Nephron progenitor cell (in vitro differentiated cells): Measurements from ENCODE around the gene CCDC102A.
"Not testable (repeated sequence)": the region's sequence is repeated elsewhere in the genome, so short reads cannot be mapped to it uniquely, and the experiment has no call there.

ENCODE experiments used
- DNase-seq: peaks from one replicate; pipeline ENCODE4 v3.0.0; 2021
- H3K27ac Mint-ChIP-seq: 2 replicates; pipeline ENCODE4 v1.8.0; 2021; ENCODE audit warnings: mild to moderate bottlenecking, moderate library complexity, mixed read lengths
- H3K27me3 Mint-ChIP-seq: 2 replicates; pipeline ENCODE4 v1.8.0; 2021; ENCODE audit warnings: mild to moderate bottlenecking, low read depth, mixed read lengths; ENCODE audit not compliant: poor library complexity
- H3K36me3 Mint-ChIP-seq: 2 replicates; pipeline ENCODE4 v1.8.0; 2021; ENCODE audit warnings: low read depth, mixed read lengths
- H3K4me1 Mint-ChIP-seq: 2 replicates; pipeline ENCODE4 v1.8.0; 2021; ENCODE audit warnings: mixed read lengths
- H3K4me3 Mint-ChIP-seq: 2 replicates; pipeline ENCODE4 v1.8.0; 2021; ENCODE audit warnings: mild to moderate bottlenecking, moderate library complexity, mixed read lengths
- H3K9me3 Mint-ChIP-seq: 2 replicates; pipeline ENCODE4 v1.8.0; 2021; ENCODE audit warnings: mild to moderate bottlenecking, moderate library complexity, mixed read lengths
- TF ChIP-seq, protein P1 (sequence below): fragments of 200-600 bp; sonication (generic); IDR thresholded peaks from 2 replicates; pipeline ENCODE4 v1.5.0; 2021; ENCODE audit warnings: antibody characterized with exemption

CCDC102A gene

GRCh38 chr16:57551057-57551456 is 14.7 kb upstream of the CCDC102A start:
- Mint-ChIP-seq H3K4me3 (no peak overlapping the region), H3K4me1 (peaks cover 11% of the 10 kb centered on the region), H3K36me3 (no peaks in the 10 kb centered on the region), H3K9me3 (peaks cover 17% of the 10 kb centered on the region), H3K27me3 (no peaks in the 10 kb centered on the region), H3K27ac (no peak overlapping the region)
- TF ChIP-seq, protein P1, sequence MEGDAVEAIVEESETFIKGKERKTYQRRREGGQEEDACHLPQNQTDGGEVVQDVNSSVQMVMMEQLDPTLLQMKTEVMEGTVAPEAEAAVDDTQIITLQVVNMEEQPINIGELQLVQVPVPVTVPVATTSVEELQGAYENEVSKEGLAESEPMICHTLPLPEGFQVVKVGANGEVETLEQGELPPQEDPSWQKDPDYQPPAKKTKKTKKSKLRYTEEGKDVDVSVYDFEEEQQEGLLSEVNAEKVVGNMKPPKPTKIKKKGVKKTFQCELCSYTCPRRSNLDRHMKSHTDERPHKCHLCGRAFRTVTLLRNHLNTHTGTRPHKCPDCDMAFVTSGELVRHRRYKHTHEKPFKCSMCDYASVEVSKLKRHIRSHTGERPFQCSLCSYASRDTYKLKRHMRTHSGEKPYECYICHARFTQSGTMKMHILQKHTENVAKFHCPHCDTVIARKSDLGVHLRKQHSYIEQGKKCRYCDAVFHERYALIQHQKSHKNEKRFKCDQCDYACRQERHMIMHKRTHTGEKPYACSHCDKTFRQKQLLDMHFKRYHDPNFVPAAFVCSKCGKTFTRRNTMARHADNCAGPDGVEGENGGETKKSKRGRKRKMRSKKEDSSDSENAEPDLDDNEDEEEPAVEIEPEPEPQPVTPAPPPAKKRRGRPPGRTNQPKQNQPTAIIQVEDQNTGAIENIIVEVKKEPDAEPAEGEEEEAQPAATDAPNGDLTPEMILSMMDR: no peak
- DNase-seq: no peak

GRCh38 chr16:57549730-57550129 is 13.4 kb upstream of the CCDC102A start:
- Mint-ChIP-seq H3K27me3 (no peaks in the 10 kb centered on the region), H3K36me3 (no peaks in the 10 kb centered on the region), H3K4me1 (peaks cover 12% of the 10 kb centered on the region), H3K9me3 (peaks cover 12% of the 10 kb centered on the region), H3K27ac (no peak overlapping the region), H3K4me3 (no peak overlapping the region)
- no peak for DNase-seq
- TF ChIP-seq, protein P1: no peak

- peaks cover 12% of the 10 kb centered on the region for H3K9me3 Mint-ChIP-seq
- H3K4me1 Mint-ChIP-seq: peaks cover 21% of the 10 kb centered on the region
- no peak for DNase-seq
- TF ChIP-seq, protein P1: no peak
- H3K27me3 Mint-ChIP-seq: no peaks in the 10 kb centered on the region
- no peaks in the 10 kb centered on the region for H3K36me3 Mint-ChIP-seq
- no peak overlapping the region for H3K4me3 Mint-ChIP-seq
- H3K27ac Mint-ChIP-seq: no peak overlapping the region
Observed at GRCh38 chr16:57548408-57548807, 12.0 kb upstream of the CCDC102A start.

GRCh38 chr16:57547524-57547923 is 11.2 kb upstream of the CCDC102A start:
- not testable (repeated sequence) for H3K4me3 Mint-ChIP-seq, DNase-seq, H3K27me3 Mint-ChIP-seq, H3K27ac Mint-ChIP-seq, H3K36me3 Mint-ChIP-seq
- Mint-ChIP-seq H3K4me1 (peaks cover 21% of the 10 kb centered on the region), H3K9me3 (peaks cover 12% of the 10 kb centered on the region)

DNA sequence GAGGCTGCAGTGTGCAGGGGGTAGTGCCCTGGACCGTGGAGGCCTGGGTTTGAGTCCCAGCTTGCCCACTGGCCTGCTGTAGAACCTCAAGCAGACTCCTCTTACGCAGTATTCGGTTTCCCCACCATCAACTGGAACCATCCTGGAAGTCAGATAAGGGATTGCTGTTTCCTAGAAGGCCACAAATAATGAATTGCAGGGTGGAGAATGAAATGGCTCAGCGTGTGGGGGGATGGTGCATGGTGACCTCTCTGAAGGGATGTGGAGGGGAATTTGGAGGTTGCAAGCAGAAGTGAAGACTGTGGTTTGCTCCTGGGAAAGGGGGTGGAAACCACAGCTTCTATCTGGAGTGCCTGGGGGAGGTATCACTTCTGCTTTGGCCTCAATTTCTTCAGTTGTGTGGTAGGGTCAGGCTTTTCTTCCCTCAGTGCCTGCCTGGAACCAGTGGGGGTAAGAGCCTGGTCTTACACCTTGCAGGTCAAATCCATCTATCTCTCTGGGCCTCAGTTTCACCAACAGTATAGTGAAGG is 7.8 kb upstream of the CCDC102A start:
- H3K4me1 Mint-ChIP-seq: peaks cover 22% of the 10 kb centered on the region
- H3K27me3 Mint-ChIP-seq: peaks cover 11% of the 10 kb centered on the region
- TF ChIP-seq, protein P1: no peak
- no peak overlapping the region for H3K27ac Mint-ChIP-seq
- H3K9me3 Mint-ChIP-seq: no peaks in the 10 kb centered on the region
- H3K36me3 Mint-ChIP-seq: no peaks in the 10 kb centered on the region
- H3K4me3 Mint-ChIP-seq: no peak overlapping the region
- DNase-seq: no peak

DNA sequence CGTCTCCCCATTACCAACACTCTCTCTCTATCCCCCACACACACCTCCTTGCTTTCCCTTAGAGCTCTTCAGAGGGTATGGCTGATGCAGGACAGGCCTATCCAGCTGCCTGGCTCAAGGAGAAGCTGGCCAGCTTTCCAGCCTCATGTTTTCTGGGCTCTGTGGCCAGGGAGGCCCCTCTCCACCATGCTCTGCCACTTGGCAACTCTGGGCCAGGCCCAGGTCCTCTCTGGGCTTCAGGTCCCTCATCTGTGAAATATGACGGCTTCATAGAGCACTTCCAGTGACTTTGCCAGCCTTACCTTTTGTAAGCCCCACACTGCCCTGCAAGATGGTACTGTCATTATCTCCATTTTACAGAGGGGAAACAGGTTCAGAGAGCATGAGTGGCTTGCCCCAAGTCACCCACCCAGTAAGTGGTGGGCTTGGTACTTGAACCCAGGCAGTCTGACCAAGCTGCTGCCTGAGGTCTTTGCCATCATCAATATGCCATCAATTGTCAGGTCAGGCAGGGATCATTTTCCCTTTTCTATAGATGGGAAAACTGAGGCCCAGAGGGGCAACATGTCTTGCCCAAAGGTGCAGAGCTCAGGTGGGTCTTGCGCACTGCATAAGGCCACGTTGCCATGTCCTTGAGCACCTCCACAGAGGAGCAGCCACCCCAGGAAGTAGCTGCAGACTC is 5.5 kb upstream of the CCDC102A start:
- no peaks in the 10 kb centered on the region for H3K9me3 Mint-ChIP-seq
- no peak overlapping the region for H3K27ac Mint-ChIP-seq
- peaks cover 34% of the 10 kb centered on the region for H3K4me1 Mint-ChIP-seq
- H3K36me3 Mint-ChIP-seq: no peaks in the 10 kb centered on the region
- peaks cover 17% of the 10 kb centered on the region for H3K27me3 Mint-ChIP-seq
- no peak overlapping the region for H3K4me3 Mint-ChIP-seq
- DNase-seq: no peak
- TF ChIP-seq, protein P1: no peak
